WTC11 (cell line): ENCODE measurements around the gene HSDL2. TPM values are rescaled to one million over a fixed set of nuclear protein-coding genes. Genes with fewer than 3 reads are reported as not detected.

Source experiments
- ATAC-seq: fragments of 200-7000 bp; cut with Tn5 transposase; 2 replicates; pipeline ENCODE4 v1.10.0; 2021; ENCODE audit warnings: mild to moderate bottlenecking, moderate library complexity
- CTCF ChIA-PET: fragments of 300-600 bp; sonication (Branson Sonifier 250); formaldehyde crosslinking; loops from one replicate; lab custom pipeline; 2021; ENCODE audit warnings: antibody characterized with exemption; lab: Charles Lee
- POLR2A ChIA-PET: fragments of 350-600 bp; sonication (Branson Sonifier 250); formaldehyde crosslinking; loops from one replicate; lab custom pipeline; 2021; ENCODE audit warnings: antibody characterized with exemption; lab: Charles Lee
- DNase-seq: peaks from one replicate; pipeline ENCODE4 v3.0.0; 2021; ENCODE audit warnings: low spot score
- H3K27ac Mint-ChIP-seq: 2 replicates; pipeline ENCODE4 v1.8.0; 2021; ENCODE audit warnings: mixed read lengths
- H3K27me3 Mint-ChIP-seq: 2 replicates; pipeline ENCODE4 v1.8.0; 2021; ENCODE audit warnings: low read depth, mild to moderate bottlenecking, moderate library complexity, mixed read lengths
- H3K36me3 Mint-ChIP-seq: 2 replicates; pipeline ENCODE4 v1.8.0; 2021; ENCODE audit warnings: mixed read lengths
- H3K4me1 Mint-ChIP-seq: 2 replicates; pipeline ENCODE4 v1.8.0; 2022; ENCODE audit warnings: mixed read lengths
- H3K4me3 Mint-ChIP-seq: 2 replicates; pipeline ENCODE4 v1.8.0; 2021; ENCODE audit warnings: mild to moderate bottlenecking, moderate library complexity, mixed read lengths
- H3K9me3 Mint-ChIP-seq: 2 replicates; pipeline ENCODE4 v1.8.0; 2021; ENCODE audit warnings: mixed read lengths
- AFF4 ChIP-seq: sonication (generic); formaldehyde crosslinking; IDR thresholded peaks from 2 replicates; pipeline ENCODE4 v1.8.1; 2023; ENCODE audit warnings: mild to moderate bottlenecking, missing genetic modification reagents, borderline replicate concordance
- CTCF ChIP-seq: fragments of 200-600 bp; IDR thresholded peaks from 2 replicates; pipeline ENCODE4 v1.8.0; 2022; ENCODE audit warnings: antibody characterized with exemption
- EMX1 ChIP-seq: fragments of 250-450 bp; sonication (Bioruptor Pico); IDR thresholded peaks from 2 replicates; pipeline ENCODE4 v1.8.0; 2021; ENCODE audit warnings: mild to moderate bottlenecking
- ESRRA ChIP-seq: sonication (generic); formaldehyde crosslinking; IDR thresholded peaks from 2 replicates; pipeline ENCODE4 v1.8.1; 2022; ENCODE audit warnings: mild to moderate bottlenecking, missing genetic modification reagents, borderline replicate concordance
- FOXK1 ChIP-seq: sonication (generic); formaldehyde crosslinking; IDR thresholded peaks from 2 replicates; pipeline ENCODE4 v1.8.0; 2022; ENCODE audit warnings: mild to moderate bottlenecking, moderate library complexity, missing genetic modification reagents
- FOXP1 ChIP-seq: sonication (generic); formaldehyde crosslinking; IDR thresholded peaks from 2 replicates; pipeline ENCODE4 v1.8.0; 2022; ENCODE audit warnings: missing genetic modification reagents, mild to moderate bottlenecking, moderate library complexity, borderline replicate concordance
- GABPB1 ChIP-seq: sonication (generic); formaldehyde crosslinking; IDR thresholded peaks from 2 replicates; pipeline ENCODE4 v1.8.1; 2023; ENCODE audit warnings: mild to moderate bottlenecking, missing genetic modification reagents
- GRHL2 ChIP-seq: fragments of 250-450 bp; sonication (Bioruptor Pico); IDR thresholded peaks from 2 replicates; pipeline ENCODE4 v1.8.0; 2022; ENCODE audit warnings: mild to moderate bottlenecking, moderate library complexity; ENCODE audit not compliant: insufficient replicate concordance, severe bottlenecking
- GTF2I ChIP-seq: fragments of 250-450 bp; sonication (Bioruptor Pico); conservative IDR thresholded peaks from 2 replicates; pipeline ENCODE4 v1.4.0; 2021; ENCODE audit warnings: mild to moderate bottlenecking
- KAT7 ChIP-seq: sonication (generic); formaldehyde crosslinking; IDR thresholded peaks from 2 replicates; pipeline ENCODE4 v1.8.1; 2023; ENCODE audit warnings: missing genetic modification reagents, mild to moderate bottlenecking, borderline replicate concordance
- MLX ChIP-seq: sonication (generic); formaldehyde crosslinking; IDR thresholded peaks from 2 replicates; pipeline ENCODE4 v1.8.1; 2023; ENCODE audit warnings: mild to moderate bottlenecking, missing genetic modification reagents, moderate library complexity
- MXD4 ChIP-seq: fragments of 250-450 bp; sonication (Bioruptor Pico); IDR thresholded peaks from 2 replicates; pipeline ENCODE4 v1.8.0; 2021; ENCODE audit warnings: mild to moderate bottlenecking, moderate library complexity, borderline replicate concordance
- MYBL2 ChIP-seq: sonication (generic); formaldehyde crosslinking; IDR thresholded peaks from 2 replicates; pipeline ENCODE4 v1.8.1; 2023; ENCODE audit warnings: mild to moderate bottlenecking, moderate library complexity, missing genetic modification reagents
- NFATC4 ChIP-seq: fragments of 250-450 bp; sonication (Bioruptor Pico); IDR thresholded peaks from 2 replicates; pipeline ENCODE4 v1.9.0; 2021; ENCODE audit warnings: mild to moderate bottlenecking
- NFE2L1 ChIP-seq: sonication (generic); formaldehyde crosslinking; IDR thresholded peaks from 2 replicates; pipeline ENCODE4 v1.8.1; 2023; ENCODE audit warnings: missing genetic modification reagents
- NR1H2 ChIP-seq: sonication (generic); formaldehyde crosslinking; IDR thresholded peaks from 2 replicates; pipeline ENCODE4 v1.9.0; 2021; ENCODE audit warnings: mild to moderate bottlenecking, moderate library complexity, missing genetic modification reagents
- PREB ChIP-seq: sonication (generic); formaldehyde crosslinking; IDR thresholded peaks from 2 replicates; pipeline ENCODE4 v1.8.1; 2022; ENCODE audit warnings: mild to moderate bottlenecking, missing genetic modification reagents, moderate library complexity, borderline replicate concordance
- RORB ChIP-seq: fragments of 250-450 bp; sonication (Bioruptor Pico); IDR thresholded peaks from 2 replicates; pipeline ENCODE4 v1.9.0; 2021; ENCODE audit warnings: mild to moderate bottlenecking
- SMAD4 ChIP-seq: sonication (generic); formaldehyde crosslinking; IDR thresholded peaks from 2 replicates; pipeline ENCODE4 v1.8.0; 2022; ENCODE audit warnings: mild to moderate bottlenecking, missing genetic modification reagents
- SOX15 ChIP-seq: fragments of 250-450 bp; sonication (Bioruptor Pico); IDR thresholded peaks from 2 replicates; pipeline ENCODE4 v1.9.0; 2021; ENCODE audit warnings: mild to moderate bottlenecking
- USF2 ChIP-seq: sonication (generic); formaldehyde crosslinking; IDR thresholded peaks from 2 replicates; pipeline ENCODE4 v1.8.1; 2023; ENCODE audit warnings: mild to moderate bottlenecking, missing genetic modification reagents, moderate library complexity
- ZBTB21 ChIP-seq: sonication (generic); formaldehyde crosslinking; IDR thresholded peaks from 2 replicates; pipeline ENCODE4 v1.8.1; 2023; ENCODE audit warnings: mild to moderate bottlenecking, missing genetic modification reagents, borderline replicate concordance
- ZMAT4 ChIP-seq: fragments of 250-450 bp; sonication (Bioruptor Pico); IDR thresholded peaks from 2 replicates; pipeline ENCODE4 v1.9.0; 2021; ENCODE audit warnings: mild to moderate bottlenecking
- ZNF281 ChIP-seq: sonication (generic); formaldehyde crosslinking; IDR thresholded peaks from 2 replicates; pipeline ENCODE4 v1.8.0; 2023; ENCODE audit warnings: mild to moderate bottlenecking, missing genetic modification reagents
- ZNF396 ChIP-seq: fragments of 250-450 bp; sonication (Bioruptor Pico); IDR thresholded peaks from 2 replicates; pipeline ENCODE4 v1.8.0; 2021; ENCODE audit warnings: mild to moderate bottlenecking, moderate library complexity, borderline replicate concordance
- ZNF416 ChIP-seq: fragments of 250-450 bp; sonication (Bioruptor Pico); IDR thresholded peaks from 2 replicates; pipeline ENCODE4 v1.9.0; 2021; ENCODE audit warnings: mild to moderate bottlenecking, inconsistent platforms
- total RNA-seq: library from RNA; stranded (reverse); gene quantifications from 3 replicates; pipeline ENCODE4 v1.2.3, GENCODE V29; 2021

The HSDL2 gene
- total RNA-seq, 1 experiment from 2014 or later: 13.8 TPM

GRCh38 chr9:112516769-112517168 is 136.9 kb downstream of the HSDL2 start (continued):
- TF ChIP-seq SMAD4 (CRISPR knock-in tag) (no peak), FOXK1 (CRISPR knock-in tag) (no peak), CTCF (no peak), GTF2I (CRISPR knock-in tag) (no peak), ZNF396 (CRISPR knock-in tag) (no peak), MXD4 (CRISPR knock-in tag) (no peak), NFATC4 (CRISPR knock-in tag) (no peak), RORB (CRISPR knock-in tag) (no peak), ZBTB21 (CRISPR knock-in tag) (no peak)

- no peak overlapping the region for H3K4me3 Mint-ChIP-seq
- no peaks in the 10 kb centered on the region for H3K9me3 Mint-ChIP-seq
- 0 out of 2 replicates have a peak overlapping the region, but pooled peaks have one; percentile 54 for H3K27ac Mint-ChIP-seq
- CTCF ChIA-PET: no interaction called here
- ATAC-seq: no peak
- H3K36me3 Mint-ChIP-seq: no peaks in the 10 kb centered on the region
- H3K4me1 Mint-ChIP-seq: peaks cover 43% of the 10 kb centered on the region
- H3K27me3 Mint-ChIP-seq: no peaks in the 10 kb centered on the region
- POLR2A ChIA-PET: no interaction called here
- no peak for DNase-seq
- TF ChIP-seq AFF4 (CRISPR knock-in tag): no peak
- no peak for TF ChIP-seq USF2 (CRISPR knock-in tag)
- no peak for TF ChIP-seq GRHL2
- TF ChIP-seq MYBL2: no peak
- no peak for TF ChIP-seq ZMAT4 (CRISPR knock-in tag)
- TF ChIP-seq PREB (CRISPR knock-in tag): no peak
- TF ChIP-seq GABPB1 (CRISPR knock-in tag): no peak
- TF ChIP-seq ZNF281: no peak
- no peak for TF ChIP-seq ZNF416 (CRISPR knock-in tag)
- TF ChIP-seq NR1H2 (CRISPR knock-in tag): no peak
- TF ChIP-seq MLX (CRISPR knock-in tag): no peak
- no peak for TF ChIP-seq EMX1
- TF ChIP-seq SOX15 (CRISPR knock-in tag): no peak
- TF ChIP-seq KAT7: no peak
- no peak for TF ChIP-seq FOXP1
- no peak for TF ChIP-seq ESRRA (CRISPR knock-in tag)
- TF ChIP-seq NFE2L1 (CRISPR knock-in tag): no peak
Measured at GRCh38 chr9:112520069-112520468, 140.2 kb downstream of the HSDL2 start.
